ENCODE measurements around the gene HDLBP.
"Not testable (repeated sequence)": the region's sequence is repeated elsewhere in the genome, so short reads cannot be mapped to it uniquely, and the experiment has no call there.

HDLBP gene

GRCh38 chr2:241321033-241321432 is 5.6 kb upstream of the HDLBP start:
- no peak overlapping the region for H3K4me3 ChIP-seq (ENCODE audit: low read depth, low read length)
- in situ Hi-C loops (cut with HindIII; ENCODE audit: low sequenced_read_pairs), result no loop called here
- TF ChIP-seq, protein P1, sequence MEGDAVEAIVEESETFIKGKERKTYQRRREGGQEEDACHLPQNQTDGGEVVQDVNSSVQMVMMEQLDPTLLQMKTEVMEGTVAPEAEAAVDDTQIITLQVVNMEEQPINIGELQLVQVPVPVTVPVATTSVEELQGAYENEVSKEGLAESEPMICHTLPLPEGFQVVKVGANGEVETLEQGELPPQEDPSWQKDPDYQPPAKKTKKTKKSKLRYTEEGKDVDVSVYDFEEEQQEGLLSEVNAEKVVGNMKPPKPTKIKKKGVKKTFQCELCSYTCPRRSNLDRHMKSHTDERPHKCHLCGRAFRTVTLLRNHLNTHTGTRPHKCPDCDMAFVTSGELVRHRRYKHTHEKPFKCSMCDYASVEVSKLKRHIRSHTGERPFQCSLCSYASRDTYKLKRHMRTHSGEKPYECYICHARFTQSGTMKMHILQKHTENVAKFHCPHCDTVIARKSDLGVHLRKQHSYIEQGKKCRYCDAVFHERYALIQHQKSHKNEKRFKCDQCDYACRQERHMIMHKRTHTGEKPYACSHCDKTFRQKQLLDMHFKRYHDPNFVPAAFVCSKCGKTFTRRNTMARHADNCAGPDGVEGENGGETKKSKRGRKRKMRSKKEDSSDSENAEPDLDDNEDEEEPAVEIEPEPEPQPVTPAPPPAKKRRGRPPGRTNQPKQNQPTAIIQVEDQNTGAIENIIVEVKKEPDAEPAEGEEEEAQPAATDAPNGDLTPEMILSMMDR (IDR thresholded peaks at IDR 0.05; ENCODE audit: low read depth, low read length, missing control alignments), result no peak
- no peak for DNase-seq (ENCODE audit: low read depth)

DNA sequence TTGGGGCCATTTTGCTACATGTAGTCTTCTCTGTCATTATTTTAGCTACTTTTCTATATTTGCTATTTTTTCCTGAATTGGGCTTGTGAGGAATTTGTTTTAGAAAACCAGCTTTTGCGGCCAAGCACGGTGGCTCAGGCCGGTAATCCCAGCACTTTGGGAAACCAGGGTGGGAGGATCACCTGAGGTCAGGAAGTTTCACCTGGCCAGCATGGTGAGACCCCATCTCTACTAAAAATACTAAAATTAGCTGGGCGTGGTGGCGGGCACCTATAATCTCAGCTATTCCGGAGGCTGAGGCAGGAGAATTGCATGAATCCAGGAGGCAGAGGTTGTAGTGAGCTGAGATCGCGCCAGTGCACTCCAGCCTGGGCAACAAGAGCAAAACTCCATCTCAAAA is 4.9 kb upstream of the HDLBP start:
- no peak overlapping the region for H3K4me3 ChIP-seq (ENCODE audit: low read depth, low read length)
- in situ Hi-C loops (cut with HindIII; ENCODE audit: low sequenced_read_pairs), result no loop called here
- TF ChIP-seq, protein P1 (IDR thresholded peaks at IDR 0.05; ENCODE audit: low read depth, low read length, missing control alignments), result no peak
- DNase-seq (ENCODE audit: low read depth), result no peak

- DNase-seq (ENCODE audit: low read depth); in situ Hi-C loops (cut with HindIII; ENCODE audit: low sequenced_read_pairs); H3K4me3 ChIP-seq (ENCODE audit: low read depth, low read length): not testable (repeated sequence)
Observed at GRCh38 chr2:241318830-241319229, 3.4 kb upstream of the HDLBP start.

DNA sequence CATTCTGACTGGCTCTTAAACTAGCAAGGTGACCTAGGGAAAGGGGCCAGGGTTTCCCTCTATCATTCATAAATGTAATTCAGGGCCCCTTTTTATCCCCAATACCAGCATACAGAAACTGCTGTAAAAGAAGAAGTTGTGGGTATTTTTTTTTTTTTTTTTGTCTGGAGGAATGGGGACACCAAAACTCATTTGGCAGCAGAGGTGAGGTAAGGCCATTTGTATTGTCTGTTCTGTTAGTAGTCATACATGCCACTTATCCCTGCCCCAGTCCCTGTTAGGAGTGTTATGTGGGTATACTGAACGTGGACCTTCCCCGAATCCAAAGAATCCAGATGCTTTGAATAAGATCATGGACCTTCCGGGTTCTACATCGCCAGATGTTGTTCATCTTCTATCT is 1.9 kb upstream of the HDLBP start:
- in situ Hi-C loops (cut with HindIII; ENCODE audit: low sequenced_read_pairs), result no loop called here
- peak overlapping the region; percentile 81 for H3K4me3 ChIP-seq (ENCODE audit: low read depth, low read length)
- TF ChIP-seq, protein P1 (IDR thresholded peaks at IDR 0.05; ENCODE audit: low read depth, low read length, missing control alignments), result no peak
- no peak for DNase-seq (ENCODE audit: low read depth)

DNA sequence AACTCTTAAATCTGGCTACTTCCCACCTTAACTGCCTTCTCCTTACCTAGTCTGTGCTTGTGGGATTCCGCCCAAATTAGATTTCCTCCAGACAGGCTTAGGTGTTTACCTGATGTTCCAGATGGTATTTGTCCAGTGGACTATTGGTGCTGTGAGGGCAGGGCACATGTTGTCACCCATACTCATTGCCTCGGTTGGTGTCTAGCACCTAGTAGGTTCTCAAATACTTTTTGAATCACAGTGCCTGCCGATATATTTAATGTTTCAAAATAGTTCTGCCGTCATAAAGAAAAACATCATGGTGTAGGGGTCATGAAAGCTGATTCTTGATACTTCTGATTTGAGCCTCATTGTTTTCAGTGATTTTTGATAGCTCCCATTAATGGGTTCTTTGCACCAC is 1.4 kb upstream of the HDLBP start:
- DNase-seq (ENCODE audit: low read depth), result no peak

GRCh38 chr2:241315879-241316631 is 583 bp upstream of the HDLBP start, which contains the start of gene SEPTIN2:
Gene SEPTIN2 (plus strand): TSS chr2:241315925. CDS start chr2:241324233, 8,308 bp downstream.
- peak within 1 kb of the TSS; percentile 81 for H3K4me3 ChIP-seq (ENCODE audit: low read depth, low read length)
- no peak for DNase-seq (ENCODE audit: low read depth)
- TF ChIP-seq, protein P1 (IDR thresholded peaks at IDR 0.05; ENCODE audit: low read depth, low read length, missing control alignments), result no peak
- in situ Hi-C loops (cut with HindIII; ENCODE audit: low sequenced_read_pairs), result no loop called here

More for the DNA sequence above, 1.4 kb upstream of the HDLBP start:
- H3K4me3 ChIP-seq (ENCODE audit: low read depth, low read length), result peak overlapping the region; percentile 81
- in situ Hi-C loops (cut with HindIII; ENCODE audit: low sequenced_read_pairs), result no loop called here
- TF ChIP-seq, protein P1 (IDR thresholded peaks at IDR 0.05; ENCODE audit: low read depth, low read length, missing control alignments), result no peak
